Neuronal stem cell (in vitro differentiated cells): ENCODE measurements around the gene PDE7B.

ENCODE experiments used
- DNase-seq: peaks from one replicate; pipeline ENCODE4 v3.0.0-alpha.2; 2013; ENCODE audit warnings: low spot score
- H2AFZ ChIP-seq: one replicate; pipeline ENCODE4 v1.6.1; 2013; ENCODE audit warnings: mild to moderate bottlenecking, low read length, inconsistent platforms
- H2AK5ac ChIP-seq: 2 replicates; pipeline ENCODE4 v1.6.1; 2013; ENCODE audit warnings: low read depth, mild to moderate bottlenecking, inconsistent platforms, low read length, moderate library complexity, mixed read lengths
- H2BK120ac ChIP-seq: 2 replicates; pipeline ENCODE4 v1.6.1; 2013; ENCODE audit warnings: low read depth, mild to moderate bottlenecking, inconsistent platforms, low read length, moderate library complexity, mixed read lengths
- H2BK12ac ChIP-seq: one replicate; pipeline ENCODE4 v1.6.1; 2013; ENCODE audit warnings: low read length, inconsistent platforms
- H2BK15ac ChIP-seq: 2 replicates; pipeline ENCODE4 v1.6.1; 2013; ENCODE audit warnings: mild to moderate bottlenecking, low read length, inconsistent platforms, mixed read lengths
- H2BK5ac ChIP-seq: one replicate; pipeline ENCODE4 v1.6.1; 2013; ENCODE audit warnings: inconsistent platforms, mild to moderate bottlenecking, low read length, moderate library complexity
- H3K14ac ChIP-seq: one replicate; pipeline ENCODE4 v1.6.1; 2013; ENCODE audit warnings: low read length, inconsistent platforms
- H3K18ac ChIP-seq: 2 replicates; pipeline ENCODE4 v1.6.1; 2013; ENCODE audit warnings: low read length, inconsistent platforms
- H3K23ac ChIP-seq: 2 replicates; pipeline ENCODE4 v1.6.1; 2013; ENCODE audit warnings: low read depth, mild to moderate bottlenecking, mixed read lengths, low read length, inconsistent platforms; ENCODE audit not compliant: poor library complexity
- H3K27ac ChIP-seq: replicated peaks from 3 replicates; pipeline ENCODE4 v1.5.1; 2013; ENCODE audit warnings: low read length, inconsistent platforms
- H3K27me3 ChIP-seq, 3 experiments: 2 replicates each; pipeline ENCODE4 v1.6.1; 2013; ENCODE audit warnings: low read length in 3 of 3, mild to moderate bottlenecking in 2 of 3, inconsistent platforms in 1 of 3, low read depth in 1 of 3, mixed read lengths in 1 of 3, moderate library complexity in 1 of 3; ENCODE audit not compliant: control insufficient read depth in 3 of 3, insufficient read depth in 3 of 3
- H3K36me3 ChIP-seq, 2 donors: replicated peaks in 1 of 2; 2 replicates each; pipeline ENCODE4 v1.6.1; 2013; ENCODE audit warnings: low read length in 2 of 2; ENCODE audit not compliant: control insufficient read depth in 2 of 2, insufficient read depth in 2 of 2
- H3K4ac ChIP-seq: 2 replicates; pipeline ENCODE4 v1.6.1; 2013; ENCODE audit warnings: inconsistent platforms, mild to moderate bottlenecking, low read length, moderate library complexity
- H3K4me1 ChIP-seq, 2 donors: 1 replicate in 1 of 2; 2 replicates in 1 of 2; pipeline ENCODE4 v1.6.1; 2013; ENCODE audit warnings: low read length in 2 of 2, low read depth in 1 of 2; ENCODE audit not compliant: control insufficient read depth in 2 of 2, insufficient read depth in 1 of 2
- H3K4me2 ChIP-seq: one replicate; pipeline ENCODE4 v1.6.1; 2013; ENCODE audit warnings: mild to moderate bottlenecking, low read length, inconsistent platforms; ENCODE audit not compliant: insufficient read depth, poor library complexity, severe bottlenecking
- H3K4me3 ChIP-seq, 2 donors: 2 replicates each; pipeline ENCODE4 v1.5.1; 2013; ENCODE audit warnings: low read length in 2 of 2, mild to moderate bottlenecking in 2 of 2, inconsistent platforms in 1 of 2, moderate library complexity in 1 of 2
- H3K79me1 ChIP-seq: one replicate; pipeline ENCODE4 v1.6.1; 2013; ENCODE audit warnings: low read depth, mild to moderate bottlenecking, inconsistent platforms, low read length, moderate library complexity
- H3K9ac ChIP-seq: one replicate; pipeline ENCODE4 v1.6.1; 2013; ENCODE audit warnings: mild to moderate bottlenecking, low read depth, low read length, inconsistent platforms; ENCODE audit not compliant: poor library complexity
- H3K9me3 ChIP-seq, 2 donors: replicated peaks in 1 of 2; 2 replicates each; pipeline versions ENCODE3 to v1.6.1; 2013; ENCODE audit warnings: low read length in 2 of 2, mild to moderate bottlenecking in 2 of 2, inconsistent platforms in 1 of 2, low read depth in 1 of 2, mixed read lengths in 1 of 2, moderate library complexity in 1 of 2; ENCODE audit not compliant: control insufficient read depth in 2 of 2, insufficient read depth in 1 of 2
- H4K8ac ChIP-seq: one replicate; pipeline ENCODE4 v1.6.1; 2013; ENCODE audit warnings: low read depth, mild to moderate bottlenecking, inconsistent platforms, low read length, moderate library complexity
- H4K91ac ChIP-seq: one replicate; pipeline ENCODE4 v1.6.1; 2013; ENCODE audit warnings: low read length, low read depth, mild to moderate bottlenecking, inconsistent platforms; ENCODE audit not compliant: poor library complexity
- WGBS, 2 donors: extraction: QIAGEN DNeasy Blood & Tissue Kit; methylation state at CpG; one replicate each; pipeline ENCODE4 v1.1.7; 2013; ENCODE audit warnings: missing lambda C conversion rate in 2 of 2, mixed read lengths in 1 of 2; ENCODE audit not compliant: insufficient read length in 2 of 2, insufficient replicate concordance in 1 of 2; ENCODE audit errors: extremely low coverage in 2 of 2; 5-methylcytosine and 5-hydroxymethylcytosine counted together

The PDE7B gene

GRCh38 chr6:136157743-136158142 is 306.2 kb downstream of the PDE7B start:
- no peak overlapping the region for H2AK5ac ChIP-seq
- H3K4me1 ChIP-seq: peaks cover 2 to 18% of the 10 kb centered on the region in 2 donors
- H3K18ac ChIP-seq: no peak overlapping the region
- no peak overlapping the region for H3K9ac ChIP-seq
- no peak overlapping the region for H2BK120ac ChIP-seq
- no peak for DNase-seq
- no peaks in the 10 kb centered on the region for H3K9me3 ChIP-seq
- no peak overlapping the region for H4K8ac ChIP-seq
- H2BK15ac ChIP-seq: no peak overlapping the region
- no peaks in the 10 kb centered on the region for H3K36me3 ChIP-seq
- no CpG with 5 or more reads among the region's 5 CpGs for whole genome bisulfite sequencing, 2 donors
- no peak overlapping the region for H3K4me2 ChIP-seq
- no peaks in the 10 kb centered on the region for H3K79me1 ChIP-seq
- no peak overlapping the region for H2BK5ac ChIP-seq
- H2BK12ac ChIP-seq: no peak overlapping the region
- H3K4ac ChIP-seq: no peak overlapping the region
- no peak overlapping the region for H2AFZ ChIP-seq
- no peak overlapping the region for H3K23ac ChIP-seq
- H3K14ac ChIP-seq: no peak overlapping the region
- no peaks in the 10 kb centered on the region for H3K27me3 ChIP-seq
- no peak overlapping the region for H3K27ac ChIP-seq
- no peak overlapping the region for H3K4me3 ChIP-seq
- no peak overlapping the region for H4K91ac ChIP-seq

- no peaks in the 10 kb centered on the region for H3K9me3 ChIP-seq
- H2AFZ ChIP-seq: no peak overlapping the region
- WGBS, 2 donors: no CpG with 5 or more reads among the region's 4 CpGs
- H3K4me1 ChIP-seq: peaks cover 2 to 18% of the 10 kb centered on the region in 2 donors
- no peaks in the 10 kb centered on the region for H3K79me1 ChIP-seq
- no peaks in the 10 kb centered on the region for H3K27me3 ChIP-seq
- no peak overlapping the region for H3K9ac ChIP-seq
- no peak overlapping the region for H3K14ac ChIP-seq
- no peak overlapping the region for H3K23ac ChIP-seq
- no peak overlapping the region for H2BK15ac ChIP-seq
- H3K4me3 ChIP-seq: no peak overlapping the region
- no peak overlapping the region for H3K18ac ChIP-seq
- no peak overlapping the region for H3K4ac ChIP-seq
- no peak overlapping the region for H2BK5ac ChIP-seq
- H2AK5ac ChIP-seq: no peak overlapping the region
- no peak overlapping the region for H4K8ac ChIP-seq
- no peak overlapping the region for H2BK12ac ChIP-seq
- no peak overlapping the region for H4K91ac ChIP-seq
- H3K4me2 ChIP-seq: no peak overlapping the region
- no peaks in the 10 kb centered on the region for H3K36me3 ChIP-seq
- no peak for DNase-seq
- H2BK120ac ChIP-seq: no peak overlapping the region
- H3K27ac ChIP-seq: no peak overlapping the region
Measured at GRCh38 chr6:136158387-136158821, 306.9 kb downstream of the PDE7B start.

GRCh38 chr6:136158971-136159370 is 307.5 kb downstream of the PDE7B start:
- no CpG with 5 or more reads among the region's 2 CpGs for WGBS, 2 donors
- no peaks in the 10 kb centered on the region for H3K79me1 ChIP-seq
- no peak overlapping the region for H2BK12ac ChIP-seq
- no peak overlapping the region for H2AK5ac ChIP-seq
- H3K4me1 ChIP-seq: peaks cover 2 to 18% of the 10 kb centered on the region in 2 donors
- H3K23ac ChIP-seq: no peak overlapping the region
- H4K91ac ChIP-seq: no peak overlapping the region
- no peak overlapping the region for H2AFZ ChIP-seq
- H3K4me3 ChIP-seq: no peak overlapping the region
- no peak overlapping the region for H3K4me2 ChIP-seq
- no peak overlapping the region for H3K27ac ChIP-seq
- H2BK5ac ChIP-seq: no peak overlapping the region
- no peak overlapping the region for H2BK120ac ChIP-seq
- H3K9me3 ChIP-seq: no peaks in the 10 kb centered on the region
- H3K4ac ChIP-seq: no peak overlapping the region
- H2BK15ac ChIP-seq: no peak overlapping the region
- H3K9ac ChIP-seq: no peak overlapping the region
- no peaks in the 10 kb centered on the region for H3K36me3 ChIP-seq
- H3K14ac ChIP-seq: no peak overlapping the region
- H3K27me3 ChIP-seq: no peaks in the 10 kb centered on the region
- no peak overlapping the region for H4K8ac ChIP-seq
- DNase-seq: no peak
- no peak overlapping the region for H3K18ac ChIP-seq

GRCh38 chr6:136160250-136160649 is 308.7 kb downstream of the PDE7B start:
- WGBS, 2 donors: no CpG with 5 or more reads among the region's 4 CpGs

More at GRCh38 chr6:136160250-136160649, 308.7 kb downstream of the PDE7B start:
- Histone ChIP-seq H2AK5ac (no peak overlapping the region), H2AFZ (no peak overlapping the region), H3K79me1 (no peaks in the 10 kb centered on the region), H3K23ac (no peak overlapping the region), H3K9me3 (no peaks in the 10 kb centered on the region), H3K36me3 (no peaks in the 10 kb centered on the region), H3K4me2 (no peak overlapping the region), H3K27me3 (no peaks in the 10 kb centered on the region), H3K4me3 (no peak overlapping the region), H4K8ac (no peak overlapping the region), H3K18ac (no peak overlapping the region), H4K91ac (no peak overlapping the region), H3K14ac (no peak overlapping the region), H3K4me1 (peaks cover 2 to 18% of the 10 kb centered on the region in 2 donors), H2BK120ac (no peak overlapping the region), H2BK5ac (no peak overlapping the region), H3K27ac (no peak overlapping the region), H3K9ac (no peak overlapping the region), H2BK12ac (no peak overlapping the region), H3K4ac (no peak overlapping the region), H2BK15ac (no peak overlapping the region)
- DNase-seq: no peak
